Measurements from ENCODE around the gene PAM16. TPM values are rescaled to one million over a fixed set of nuclear protein-coding genes. Genes with fewer than 3 reads are reported as not detected.

Gene PAM16
- total RNA-seq, 6 donors from 2014 or later = 45.5 to 71.8 (median 62.6) TPM

DNA sequence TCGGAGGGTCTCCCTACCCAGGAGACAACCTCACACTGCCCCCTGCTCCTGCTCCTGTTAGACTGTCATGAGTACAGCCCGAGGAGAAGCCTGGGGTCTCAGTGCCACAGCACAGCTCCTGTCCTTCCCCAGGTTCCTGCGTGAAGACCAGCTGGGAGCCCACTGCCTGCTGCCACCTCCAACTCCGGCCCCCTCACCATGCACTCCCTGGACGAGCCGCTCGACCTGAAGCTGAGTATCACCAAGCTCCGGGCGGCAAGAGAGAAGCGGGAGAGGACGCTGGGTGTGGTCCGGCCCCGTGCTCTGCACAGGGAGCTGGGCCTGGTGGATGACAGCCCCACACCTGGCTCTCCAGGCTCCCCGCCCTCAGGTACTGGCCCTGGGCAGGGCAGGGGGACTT is 19.0 kb downstream of the PAM16 start:
- TF ChIP-seq EP300 (IDR thresholded peaks at IDR 0.05) (no peak), POLR2AphosphoS5 (IDR thresholded peaks at IDR 0.05) (no peak), POLR2A (IDR thresholded peaks at IDR 0.05) (no peak)
- TF ChIP-seq, protein P1, sequence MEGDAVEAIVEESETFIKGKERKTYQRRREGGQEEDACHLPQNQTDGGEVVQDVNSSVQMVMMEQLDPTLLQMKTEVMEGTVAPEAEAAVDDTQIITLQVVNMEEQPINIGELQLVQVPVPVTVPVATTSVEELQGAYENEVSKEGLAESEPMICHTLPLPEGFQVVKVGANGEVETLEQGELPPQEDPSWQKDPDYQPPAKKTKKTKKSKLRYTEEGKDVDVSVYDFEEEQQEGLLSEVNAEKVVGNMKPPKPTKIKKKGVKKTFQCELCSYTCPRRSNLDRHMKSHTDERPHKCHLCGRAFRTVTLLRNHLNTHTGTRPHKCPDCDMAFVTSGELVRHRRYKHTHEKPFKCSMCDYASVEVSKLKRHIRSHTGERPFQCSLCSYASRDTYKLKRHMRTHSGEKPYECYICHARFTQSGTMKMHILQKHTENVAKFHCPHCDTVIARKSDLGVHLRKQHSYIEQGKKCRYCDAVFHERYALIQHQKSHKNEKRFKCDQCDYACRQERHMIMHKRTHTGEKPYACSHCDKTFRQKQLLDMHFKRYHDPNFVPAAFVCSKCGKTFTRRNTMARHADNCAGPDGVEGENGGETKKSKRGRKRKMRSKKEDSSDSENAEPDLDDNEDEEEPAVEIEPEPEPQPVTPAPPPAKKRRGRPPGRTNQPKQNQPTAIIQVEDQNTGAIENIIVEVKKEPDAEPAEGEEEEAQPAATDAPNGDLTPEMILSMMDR (IDR thresholded peaks at IDR 0.05) = no peak
- WGBS, 2 donors = 86 to 92% methylated on average over 13 to 14 of the region's 14 CpGs
- Histone ChIP-seq H3K4me1 (peaks cover 37 to 42% (median 37%) of the 10 kb centered on the region in 4 donors), H3K36me3 (peaks cover 0 to 48% (median 36%) of the 10 kb centered on the region in 4 donors), H3K27ac (no peak overlapping the region), H3K27me3 (no peaks in the 10 kb centered on the region), H3K4me3 (no peak overlapping the region), H3K9me3 (no peaks in the 10 kb centered on the region)
- DNase-seq = peak in 1 of 2 donors; percentile 63
- ATAC-seq (ENCODE audit: low FRiP score in 2 of 2) = no peak

DNA sequence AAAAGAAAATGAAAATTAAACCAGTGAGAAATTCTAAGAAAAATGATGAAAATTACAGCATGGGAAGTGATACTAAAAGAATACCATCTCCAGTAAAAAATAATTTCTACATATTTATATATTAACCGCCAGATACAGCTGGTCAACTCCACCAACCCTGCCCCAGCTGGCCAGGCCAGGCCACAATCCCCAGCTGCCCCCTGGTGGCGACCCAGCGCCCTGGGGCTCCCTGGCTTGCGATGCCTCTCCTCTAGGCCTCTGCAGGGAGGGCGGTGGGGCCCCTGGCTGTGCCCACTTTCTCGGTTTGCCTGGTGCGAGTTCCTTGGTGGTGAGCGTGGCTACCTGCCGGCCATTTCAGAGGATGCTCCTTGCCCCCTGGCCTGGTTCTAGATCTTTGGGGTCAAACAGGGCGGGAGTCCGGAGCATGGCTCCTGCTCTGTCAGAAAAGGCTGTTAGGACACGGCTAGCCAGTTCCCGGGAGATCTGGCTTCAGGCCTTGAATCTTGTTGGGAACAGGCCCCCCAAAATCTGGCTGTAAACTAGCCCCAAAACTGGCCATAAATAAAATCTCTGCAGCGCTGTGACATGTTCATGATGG is 20.7 kb downstream of the PAM16 start:
- DNase-seq (peak; percentile 83 to 95), ATAC-seq (ENCODE audit: low FRiP score in 2 of 2) (peak; percentile 79 to 87)
- Histone ChIP-seq H3K4me3 (no peak overlapping the region), H3K27me3 (no peaks in the 10 kb centered on the region), H3K4me1 (peaks cover 50 to 55% (median 52%) of the 10 kb centered on the region in 4 donors), H3K9me3 (no peaks in the 10 kb centered on the region), H3K36me3 (peaks cover 0 to 30% (median 18%) of the 10 kb centered on the region in 4 donors), H3K27ac (peak overlapping the region; percentile 75 to 96 (median 90))
- TF ChIP-seq, protein P1 (IDR thresholded peaks at IDR 0.05) = peak; percentile 87 to 98 (median 92)
- TF ChIP-seq POLR2A (IDR thresholded peaks at IDR 0.05) (no peak), EP300 (IDR thresholded peaks at IDR 0.05) (no peak), POLR2AphosphoS5 (IDR thresholded peaks at IDR 0.05) (peak in 1 of 2 donors; percentile 10)
- WGBS, 2 donors = 12 to 42% methylated on average over 4 to 14 of the region's 14 CpGs

DNA sequence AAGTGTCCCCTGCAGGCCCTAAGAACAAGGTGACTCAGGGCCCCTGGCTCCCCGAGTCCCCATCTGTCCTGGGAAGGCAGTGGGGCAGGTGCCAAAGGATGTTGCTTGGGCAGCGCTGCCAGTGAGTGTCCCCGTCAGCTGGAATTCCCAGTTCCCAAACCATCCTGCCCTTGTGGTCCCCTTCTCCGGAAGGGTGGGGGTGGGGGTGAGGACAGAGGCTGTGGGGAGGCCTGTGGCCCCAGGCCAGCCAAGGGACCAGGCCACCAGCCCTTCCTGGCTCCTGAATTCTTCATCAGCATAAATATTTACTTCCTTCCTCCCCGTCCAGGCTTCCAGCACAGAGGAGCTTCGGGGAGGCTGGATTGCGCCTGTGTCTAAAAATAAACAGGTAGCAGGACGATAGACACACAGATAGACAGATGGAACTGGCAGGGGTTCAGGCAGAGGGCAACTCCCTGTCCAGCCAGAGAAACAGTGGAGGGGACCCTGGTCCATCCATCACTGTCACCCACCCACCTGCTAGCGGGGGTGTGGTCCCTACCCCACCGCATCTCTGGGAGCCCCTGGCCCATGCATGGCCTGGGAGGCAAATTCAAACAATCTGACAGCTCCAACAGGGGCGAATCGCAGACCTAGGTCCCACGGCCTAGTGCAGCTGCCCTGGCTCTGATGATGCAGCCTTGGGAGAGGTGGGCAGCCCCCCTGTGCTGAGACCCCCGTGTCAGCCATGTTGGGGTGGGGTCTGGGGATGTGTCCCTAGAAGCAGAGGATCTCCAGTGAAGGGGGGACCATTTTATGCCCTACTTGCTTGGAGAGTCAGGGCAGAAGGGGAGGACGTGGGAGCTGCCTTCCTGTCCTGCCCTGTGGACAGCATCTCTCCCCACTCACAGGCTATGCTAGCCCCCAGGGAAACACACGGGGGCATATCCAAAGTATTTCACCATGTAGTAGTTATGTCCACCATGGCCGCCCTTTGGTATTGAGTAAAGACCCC is 22.0 kb downstream of the PAM16 start:
- H3K9me3 ChIP-seq = no peaks in the 10 kb centered on the region
- peaks cover 0 to 18% (median 10%) of the 10 kb centered on the region in 4 donors for H3K36me3 ChIP-seq
- ATAC-seq (ENCODE audit: low FRiP score in 2 of 2) = peak in 1 of 2 donors; percentile 8
- 43 to 46% methylated on average over 11 to 17 of the region's 17 CpGs for WGBS, 2 donors
- peak overlapping the region in 2 of 4 donors; percentile 40 to 46 for H3K4me3 ChIP-seq
- TF ChIP-seq, protein P1 (IDR thresholded peaks at IDR 0.05) = no peak
- TF ChIP-seq EP300 (IDR thresholded peaks at IDR 0.05) = peak in 1 of 4 donors; percentile 48
- TF ChIP-seq POLR2AphosphoS5 (IDR thresholded peaks at IDR 0.05) = peak in 1 of 2 donors; percentile 81
- TF ChIP-seq POLR2A (IDR thresholded peaks at IDR 0.05) = peak in 1 of 4 donors; percentile 18
- no peaks in the 10 kb centered on the region for H3K27me3 ChIP-seq
- H3K4me1 ChIP-seq = peaks cover 63 to 68% (median 65%) of the 10 kb centered on the region in 4 donors
- no peak for DNase-seq
- peak overlapping the region; percentile 75 to 96 (median 90) for H3K27ac ChIP-seq

DNA sequence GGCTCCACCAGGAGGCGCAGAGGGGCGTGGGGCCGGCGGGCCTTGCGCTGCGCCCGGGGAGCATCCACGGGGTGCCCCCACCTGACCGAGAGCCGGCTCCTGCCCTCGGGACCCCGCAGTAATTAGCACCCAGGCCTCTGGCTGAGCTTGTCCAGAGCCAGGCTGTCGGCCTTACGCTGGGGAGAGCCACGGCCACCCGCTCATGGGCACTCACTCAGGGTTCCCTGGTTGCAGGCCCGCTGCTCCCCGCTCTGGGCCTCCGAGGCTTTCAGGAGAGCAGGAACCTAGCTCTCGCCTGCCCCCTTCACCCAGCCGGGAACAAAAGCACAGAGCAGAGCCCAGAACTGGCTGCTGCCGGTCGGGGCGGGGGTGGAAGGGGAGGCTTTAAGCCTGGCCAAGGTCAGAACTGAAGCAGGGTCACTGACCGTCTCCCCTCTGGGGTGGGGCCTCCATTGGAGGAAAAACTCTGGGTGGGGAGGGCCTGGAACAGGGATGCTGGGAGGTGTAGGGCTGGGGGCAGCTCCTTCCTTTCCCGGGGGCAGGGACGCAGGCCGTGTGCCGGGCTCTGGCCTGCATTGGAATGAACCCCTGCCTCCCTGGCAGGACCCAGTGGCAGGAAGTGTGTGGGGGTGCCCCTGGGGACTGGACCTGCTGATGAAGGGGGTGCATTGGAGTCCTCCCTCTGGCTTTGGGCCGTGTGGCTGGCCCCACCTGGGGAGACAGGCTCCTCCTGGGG is 22.9 kb downstream of the PAM16 start:
- DNase-seq (peak; percentile 87 to 88), ATAC-seq (ENCODE audit: low FRiP score in 2 of 2) (peak; percentile 73 to 86)
- 16% methylated on average over 5 of the region's 30 CpGs; no CpG with 5 or more reads in 1 of the 2 donors for WGBS, 2 donors
- Histone ChIP-seq H3K27me3 (no peaks in the 10 kb centered on the region), H3K27ac (peak overlapping the region; percentile 75 to 96 (median 90)), H3K4me3 (peak overlapping the region in 3 of 4 donors; percentile 40 to 46 (median 46)), H3K4me1 (peaks cover 72 to 76% (median 74%) of the 10 kb centered on the region in 4 donors), H3K9me3 (no peaks in the 10 kb centered on the region), H3K36me3 (peaks cover 0 to 12% (median 10%) of the 10 kb centered on the region in 4 donors)
- TF ChIP-seq, protein P1 (IDR thresholded peaks at IDR 0.05) = peak; percentile 58 to 84 (median 76)
- TF ChIP-seq POLR2AphosphoS5 (IDR thresholded peaks at IDR 0.05) (peak; percentile 21 to 42), POLR2A (IDR thresholded peaks at IDR 0.05) (peak in 1 of 4 donors; percentile 23), EP300 (IDR thresholded peaks at IDR 0.05) (no peak)
